GM12878 (cell line): ENCODE results near the gene HM13. TPM values are rescaled to one million over a fixed set of nuclear protein-coding genes. Genes with fewer than 3 reads are reported as not detected.

Experiments
- ATAC-seq: fragments of 200-7000 bp; cut with Tn5 transposase; 3 replicates; pipeline ENCODE4 v1.9.1; 2020; ENCODE audit warnings: mild to moderate bottlenecking, moderate library complexity
- BruUV-seq: library from RNA; stranded (reverse); fragments of 400-500 nt; replicated peaks from 2 replicates; lab custom pipeline; 2021; lab: Mats Ljungman, UMichigan
- CTCF ChIA-PET: fragments of 300-600 bp; sonication (Branson Sonifier 250); formaldehyde crosslinking; extraction: SDS; loops from one replicate; lab custom pipeline; 2021; ENCODE audit warnings: inconsistent platforms; lab: Yijun Ruan, JAX
- POLR2A ChIA-PET: fragments of 350-600 bp; formaldehyde crosslinking; extraction: SDS; loops from one replicate; lab custom pipeline; 2021; ENCODE audit warnings: inconsistent platforms; lab: Charles Lee
- RAD21 ChIA-PET: fragments of 300-600 bp; sonication (Branson Sonifier 250); formaldehyde crosslinking; loops from one replicate; lab custom pipeline; 2023; ENCODE audit warnings: antibody characterized with exemption; ENCODE audit not compliant: unreplicated experiment; lab: Charles Lee
- SMC1A ChIA-PET: fragments of 300-600 bp; sonication (Branson Sonifier 250); formaldehyde crosslinking; loops from one replicate; lab custom pipeline; 2023; ENCODE audit not compliant: unreplicated experiment, uncharacterized antibody; lab: Charles Lee
- DNase-seq: peaks from one replicate; pipeline ENCODE4 v3.0.0-alpha.2; 2011; ENCODE audit warnings: low read depth, low spot score
- FAIRE-seq: peaks from 3 replicates; lab custom pipeline; 2011; peaks lifted over from hg19 to GRCh38; lab: Jason Lieb, UNC
- H2AFZ ChIP-seq: 2 replicates; pipeline ENCODE4 v1.6.0; 2011; ENCODE audit warnings: low read depth, low read length, control low read depth; ENCODE audit not compliant: control insufficient read depth
- H3K27ac ChIP-seq: 2 replicates; pipeline ENCODE4 v1.5.1; 2011; ENCODE audit warnings: control low read depth; ENCODE audit not compliant: control insufficient read depth, insufficient read depth
- H3K27me3 ChIP-seq, 2 experiments: replicated peaks in 1 of 2; 2 replicates each; pipeline versions ENCODE4 v1.6.0 to v1.6.1; 2011; ENCODE audit warnings: low read length in 1 of 2; ENCODE audit not compliant: control insufficient read depth in 2 of 2, insufficient read depth in 2 of 2
- H3K36me3 ChIP-seq, 2 experiments: 2 replicates each; pipeline ENCODE4 v1.5.1; 2011; ENCODE audit warnings: low read length in 1 of 2; ENCODE audit not compliant: control insufficient read depth in 2 of 2, insufficient read depth in 2 of 2
- H3K4me1 ChIP-seq: 2 replicates; pipeline ENCODE4 v1.6.1; 2011; ENCODE audit warnings: mild to moderate bottlenecking, low read length, moderate library complexity, mixed read lengths; ENCODE audit not compliant: control insufficient read depth, insufficient read depth
- H3K4me2 ChIP-seq: 2 replicates; pipeline ENCODE4 v1.6.0; 2011; ENCODE audit warnings: control low read depth; ENCODE audit not compliant: control insufficient read depth, insufficient read depth
- H3K4me3 ChIP-seq: fragments of 200-600 bp; sonication (generic); 2 replicates; pipeline ENCODE4 v1.5.1; 2016
- H3K79me2 ChIP-seq: 2 replicates; pipeline ENCODE4 v1.6.0; 2011; ENCODE audit warnings: low read length; ENCODE audit not compliant: control insufficient read depth, insufficient read depth
- H3K9ac ChIP-seq: 2 replicates; pipeline ENCODE4 v1.8.0; 2011; ENCODE audit warnings: low read length, control low read depth, mixed read lengths; ENCODE audit not compliant: control insufficient read depth, insufficient read depth
- H3K9me3 ChIP-seq: replicated peaks from 3 replicates; pipeline ENCODE4 v1.5.1; 2011; ENCODE audit warnings: mild to moderate bottlenecking, low read length; ENCODE audit not compliant: control insufficient read depth, insufficient read depth
- H4K20me1 ChIP-seq: 2 replicates; pipeline ENCODE4 v1.6.0; 2011; ENCODE audit not compliant: control insufficient read depth, insufficient read depth
- ATF2 ChIP-seq: IDR thresholded peaks from 2 replicates; pipeline ENCODE4 v1.6.1; 2012; ENCODE audit warnings: low read length, inconsistent platforms
- BCL11A ChIP-seq: IDR thresholded peaks from 2 replicates; pipeline ENCODE4 v1.6.1; 2011; ENCODE audit warnings: low read depth, low read length
- BHLHE40 ChIP-seq, 2 experiments: fragments of 450-650 bp in 1 of 2; IDR thresholded peaks; 2 replicates each; pipeline ENCODE4 v1.6.1; 2011 to 2017; ENCODE audit warnings: low read depth in 2 of 2, borderline replicate concordance in 1 of 2, improper control_type of control experiment in 1 of 2, low read length in 1 of 2, mild to moderate bottlenecking in 1 of 2
- CHD4 ChIP-seq: fragments of 200-600 bp; sonication (generic); IDR thresholded peaks from 2 replicates; pipeline ENCODE4 v1.6.1; 2016; ENCODE audit warnings: mild to moderate bottlenecking
- FOXK2 ChIP-seq: fragments of 450-650 bp; IDR thresholded peaks from 2 replicates; pipeline ENCODE4 v1.6.1; 2017; ENCODE audit warnings: mild to moderate bottlenecking, moderate library complexity
- HDGF ChIP-seq: fragments of 450-650 bp; IDR thresholded peaks from 2 replicates; pipeline ENCODE4 v1.6.1; 2016; ENCODE audit warnings: antibody characterized with exemption
- JUND ChIP-seq: IDR thresholded peaks from 2 replicates; pipeline ENCODE4 v1.6.1; 2012; ENCODE audit warnings: low read depth, mild to moderate bottlenecking, low read length, improper control_type of control experiment, moderate library complexity
- NFYB ChIP-seq: IDR thresholded peaks from 2 replicates; pipeline ENCODE4 v1.6.1; 2011; ENCODE audit warnings: low read depth, mild to moderate bottlenecking, low read length, improper control_type of control experiment, moderate library complexity; ENCODE audit not compliant: insufficient read depth
- NR2F1 ChIP-seq: fragments of 450-650 bp; conservative IDR thresholded peaks from 2 replicates; pipeline ENCODE4 v1.6.1; 2017; ENCODE audit warnings: mild to moderate bottlenecking
- RBBP5 ChIP-seq: fragments of 200-600 bp; sonication (generic); conservative IDR thresholded peaks from 2 replicates; pipeline ENCODE4 v1.6.1; 2016
- RFX5 ChIP-seq: IDR thresholded peaks from 2 replicates; pipeline ENCODE4 v1.6.1; 2011; ENCODE audit warnings: low read depth, low read length, improper control_type of control experiment
- SRF ChIP-seq, 2 experiments: IDR thresholded peaks; 2 replicates each; pipeline ENCODE4 v1.6.1; 2011; ENCODE audit warnings: low read depth in 2 of 2, low read length in 2 of 2, mild to moderate bottlenecking in 1 of 2, moderate library complexity in 1 of 2
- STAT1 ChIP-seq: fragments of 450-650 bp; conservative IDR thresholded peaks from 2 replicates; pipeline ENCODE4 v1.6.1; 2014; ENCODE audit warnings: antibody characterized with exemption, mild to moderate bottlenecking
- SUPT20H ChIP-seq: IDR thresholded peaks from 2 replicates; pipeline ENCODE4 v1.6.1; 2011; ENCODE audit warnings: low read depth, mild to moderate bottlenecking, low read length, moderate library complexity, borderline replicate concordance; ENCODE audit not compliant: control insufficient read depth
- YBX1 ChIP-seq: fragments of 450-650 bp; IDR thresholded peaks from 2 replicates; pipeline ENCODE4 v1.6.1; 2016; ENCODE audit warnings: antibody characterized with exemption
- ZNF207 ChIP-seq: fragments of 450-650 bp; IDR thresholded peaks from 2 replicates; pipeline ENCODE4 v1.6.1; 2014; ENCODE audit warnings: antibody characterized with exemption, mild to moderate bottlenecking, borderline replicate concordance
- WGBS: methylation state at CpG from one replicate; pipeline ENCODE4 v1.1.6; 2016; ENCODE audit warnings: low lambda C conversion rate; ENCODE audit not compliant: insufficient replicate concordance, insufficient coverage; ENCODE audit errors: missing lambda C conversion rate; 5-methylcytosine and 5-hydroxymethylcytosine counted together
- in situ Hi-C: fragments of 300-500 bp; cut with MboI; formaldehyde crosslinking; loops from 9 replicates; pipeline ENCODE4 v1.14.3; 2018; ENCODE audit warnings: mixed read lengths
- intact Hi-C: fragments of 100-400 bp; cut with micrococcal nuclease; formaldehyde crosslinking; loops from one replicate; pipeline ENCODE4 v1.14.2; 2022; ENCODE audit not compliant: unreplicated experiment
- polyA plus RNA-seq, 11 experiments: library from polyadenylated mRNA; depleted of rRNA in 4 of 11; unstranded in 6 of 11; stranded (reverse) in 5 of 11; fragments of >200 nt; fragmentation: Nextera tagmentation in 4 of 11; fragmentation: Illumina TruSeq in 1 of 11; extraction: Ambion mirVana in 4 of 11; extraction: Trizol in 1 of 11; gene quantifications; 1 replicate in 1 of 11; 2 replicates in 10 of 11; pipeline versions ENCODE4 v1.2.1 to v1.2.3, GENCODE V29; 2011 to 2016; ENCODE audit warnings: inconsistent platforms in 2 of 11, missing spikeins in 2 of 11, low read depth in 1 of 11
- total RNA-seq, 4 experiments: library from RNA; depleted of rRNA in 3 of 4; stranded (reverse); fragments of >200 nt in 3 of 4; fragmentation: Illumina TruSeq in 1 of 4; extraction: Trizol in 1 of 4; gene quantifications; 2 replicates each; pipeline versions ENCODE4 v1.2.1 to v1.2.3, GENCODE V29; 2013 to 2021

HM13 gene
- total and polyA plus RNA-seq, 10 of the 15 experiments (the other 5 are each of a cell fraction or from before 2014, with no cell fraction given): 4.8 to 185 (median 81.7) TPM

- no peak overlapping the region for H3K4me2 ChIP-seq
- H3K79me2 ChIP-seq: no peaks in the 10 kb centered on the region
- no TSS peak for BruUV-seq
- ChIA-PET SMC1A (no interaction called here), POLR2A (no interaction called here), RAD21 (no interaction called here), CTCF (interaction anchor here (4.8 kb wide), 1 partner anchor 14 kb away, joined by 27 read pairs; no protein-coding TSS in a partner anchor)
- H3K4me3 ChIP-seq: no peak overlapping the region
- no peaks in the 10 kb centered on the region for H4K20me1 ChIP-seq
- TF ChIP-seq FOXK2 (no peak), BCL11A (no peak), STAT1 (no peak), SUPT20H (no peak), CHD4 (no peak), ZNF207 (no peak), RFX5 (no peak), RBBP5 (no peak), JUND (no peak), NFYB (no peak), YBX1 (no peak), SRF (IDR thresholded peaks at IDR 0.05; ENCODE audit: low read depth in 2 of 2, low read length in 2 of 2) (no peak), ATF2 (no peak), NR2F1 (no peak), HDGF (no peak), BHLHE40 (IDR thresholded peaks at IDR 0.05; ENCODE audit: borderline replicate concordance in 1 of 2, low read depth in 2 of 2, low read length in 1 of 2) (no peak)
- 33% methylated on average over 2 of the region's 2 CpGs for WGBS
- H3K9ac ChIP-seq: no peak overlapping the region
- no peak for ATAC-seq
- intact Hi-C loops (no loop called here), in situ Hi-C loops (no loop called here)
- no peaks in the 10 kb centered on the region for H3K36me3 ChIP-seq
- H3K27me3 ChIP-seq: peaks cover 1 to 2% of the 10 kb centered on the region in 2 experiments; a peak in 3 of 4 replicates
- FAIRE-seq: no peak
- H3K4me1 ChIP-seq: no peaks in the 10 kb centered on the region
- H3K27ac ChIP-seq: no peak overlapping the region
- H3K9me3 ChIP-seq: no peaks in the 10 kb centered on the region
- H2AFZ ChIP-seq: no peak overlapping the region
- no peak for DNase-seq
These were observed 26.1 kb upstream of the HM13 start for GRCh38 chr20:31488115-31488514.
